DOHH2 (cell line): Measurements from ENCODE around the gene GPR161.

Experiments
- H3F3A ChIP-seq: fragments of 200-600 bp; sonication (generic), shearing (Covaris generic); 2 replicates; pipeline ENCODE4 v1.6.0; 2016; ENCODE audit warnings: antibody characterized with exemption, mild to moderate bottlenecking; ENCODE audit not compliant: control insufficient read depth, insufficient read depth
- H3K27ac ChIP-seq: fragments of 200-600 bp; sonication (generic); 2 replicates; pipeline ENCODE4 v1.5.1; 2014; ENCODE audit warnings: low read depth, mild to moderate bottlenecking, low read length, moderate library complexity
- H3K27me3 ChIP-seq: fragments of 200-600 bp; sonication (generic); 2 replicates; pipeline ENCODE4 v1.6.1; 2014; ENCODE audit warnings: mild to moderate bottlenecking, low read length, mixed read lengths; ENCODE audit not compliant: control insufficient read depth
- H3K36me3 ChIP-seq: fragments of 200-600 bp; sonication (generic); 2 replicates; pipeline ENCODE4 v1.6.1; 2014; ENCODE audit warnings: mild to moderate bottlenecking, low read length, moderate library complexity, mixed read lengths; ENCODE audit not compliant: control insufficient read depth
- H3K4me1 ChIP-seq: fragments of 200-600 bp; sonication (generic); 2 replicates; pipeline ENCODE4 v1.6.1; 2014; ENCODE audit warnings: mild to moderate bottlenecking, low read length, mixed read lengths; ENCODE audit not compliant: control insufficient read depth
- H3K4me2 ChIP-seq: fragments of 200-600 bp; sonication (generic); 2 replicates; pipeline ENCODE4 v1.6.0; 2014; ENCODE audit warnings: mild to moderate bottlenecking, low read length, moderate library complexity
- H3K4me3 ChIP-seq: fragments of 200-600 bp; sonication (generic); 2 replicates; pipeline ENCODE4 v1.5.1; 2014; ENCODE audit warnings: mild to moderate bottlenecking, low read length, mixed read lengths
- H3K79me2 ChIP-seq: fragments of 200-600 bp; sonication (generic); 2 replicates; pipeline ENCODE4 v1.6.1; 2014; ENCODE audit warnings: mild to moderate bottlenecking, low read length, mixed read lengths; ENCODE audit not compliant: control insufficient read depth
- H3K9me2 ChIP-seq: fragments of 200-600 bp; sonication (generic); replicated peaks from 2 replicates; pipeline ENCODE4 v1.6.1; 2014; ENCODE audit warnings: mild to moderate bottlenecking, low read length, mixed read lengths; ENCODE audit not compliant: control insufficient read depth
- H3K9me3 ChIP-seq: fragments of 200-600 bp; sonication (generic); 2 replicates; pipeline ENCODE4 v1.6.1; 2014; ENCODE audit warnings: antibody characterized with exemption, low read length, mixed read lengths; ENCODE audit not compliant: control insufficient read depth, insufficient read depth
- H4K20me1 ChIP-seq: fragments of 200-600 bp; sonication (generic); 2 replicates; pipeline ENCODE4 v1.6.0; 2014; ENCODE audit warnings: low read depth, mild to moderate bottlenecking, antibody characterized with exemption, low read length, moderate library complexity; ENCODE audit not compliant: control insufficient read depth, insufficient read depth
- CTCF ChIP-seq: fragments of 200-600 bp; sonication (generic); IDR thresholded peaks from one replicate; pipeline ENCODE4 v1.5.1; 2014; ENCODE audit warnings: antibody characterized with exemption, mild to moderate bottlenecking, low read depth, low read length; ENCODE audit not compliant: poor library complexity, severe bottlenecking
- EZH2phosphoT487 ChIP-seq: fragments of 200-600 bp; sonication (generic); IDR thresholded peaks from 2 replicates; pipeline ENCODE4 v1.6.1; 2017; ENCODE audit warnings: borderline replicate concordance, mild to moderate bottlenecking, antibody characterized with exemption, low read length, moderate library complexity, mixed read lengths

Gene GPR161

GRCh38 chr1:168089326-168089978 lies 47.3 kb downstream of the GPR161 start:
- TF ChIP-seq EZH2phosphoT487 (no peak), CTCF (no peak)
- Histone ChIP-seq H3K27ac (no peak overlapping the region), H3K9me2 (no peaks in the 10 kb centered on the region), H3K4me1 (no peaks in the 10 kb centered on the region), H3K79me2 (no peaks in the 10 kb centered on the region), H3K36me3 (no peaks in the 10 kb centered on the region), H3F3A (no peaks in the 10 kb centered on the region), H3K9me3 (no peaks in the 10 kb centered on the region), H4K20me1 (no peaks in the 10 kb centered on the region), H3K4me3 (no peak overlapping the region), H3K27me3 (no peaks in the 10 kb centered on the region; the same call in 1 of the 2 replicates), H3K4me2 (no peak overlapping the region)

GRCh38 chr1:168088511-168089325 lies 48.0 kb downstream of the GPR161 start:
- Histone ChIP-seq H3K27ac (no peak overlapping the region), H3K4me2 (no peak overlapping the region), H3K4me1 (no peaks in the 10 kb centered on the region), H3K79me2 (no peaks in the 10 kb centered on the region), H3K9me2 (no peaks in the 10 kb centered on the region), H3K4me3 (no peak overlapping the region), H3F3A (no peaks in the 10 kb centered on the region), H3K9me3 (no peaks in the 10 kb centered on the region), H3K27me3 (no peaks in the 10 kb centered on the region; the same call in 1 of the 2 replicates), H3K36me3 (no peaks in the 10 kb centered on the region), H4K20me1 (no peaks in the 10 kb centered on the region)
- TF ChIP-seq CTCF (no peak), EZH2phosphoT487 (no peak)

- no peaks in the 10 kb centered on the region for H4K20me1 ChIP-seq
- no peak overlapping the region for H3K4me2 ChIP-seq
- H3K27me3 ChIP-seq, result no peaks in the 10 kb centered on the region; the same call in 1 of the 2 replicates
These were observed 49.0 kb downstream of the GPR161 start for GRCh38 chr1:168087696-168088095.

More at GRCh38 chr1:168087696-168088095, 49.0 kb downstream of the GPR161 start:
- Histone ChIP-seq H3F3A (no peaks in the 10 kb centered on the region), H3K4me1 (no peaks in the 10 kb centered on the region), H3K9me3 (no peaks in the 10 kb centered on the region), H3K9me2 (no peaks in the 10 kb centered on the region), H3K27ac (no peak overlapping the region), H3K4me3 (no peak overlapping the region), H3K36me3 (no peaks in the 10 kb centered on the region), H3K79me2 (no peaks in the 10 kb centered on the region)
- no peak for TF ChIP-seq EZH2phosphoT487
- no peak for TF ChIP-seq CTCF
